HS-27A (cell line): ENCODE data around the gene C5orf63.
"Not testable (repeated sequence)": the region's sequence is repeated elsewhere in the genome, so short reads cannot be mapped to it uniquely, and the experiment has no call there.

Experiments
- DNase-seq: peaks from one replicate; pipeline ENCODE4 v3.0.0-alpha.2; 2012; ENCODE audit warnings: low read depth, missing footprints

The C5orf63 gene

DNA sequence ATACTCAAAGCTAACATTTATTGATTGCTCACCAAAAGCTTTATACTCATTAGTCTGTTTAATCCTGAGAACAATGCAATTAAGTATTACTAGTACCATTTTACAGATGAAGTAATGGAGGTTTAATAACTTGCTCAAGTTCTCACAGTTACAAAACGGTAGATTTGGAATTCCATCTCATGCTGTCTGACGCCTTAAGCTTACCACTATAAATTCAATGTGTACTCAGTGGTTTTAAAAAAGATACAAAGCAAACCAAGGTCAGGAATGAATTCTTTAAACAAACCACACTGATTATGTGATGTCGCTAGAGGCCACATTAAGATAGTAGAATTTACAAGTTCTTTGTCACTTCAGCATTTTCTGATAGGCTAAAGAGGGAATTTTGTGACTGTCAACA, 1.2 kb upstream of the C5orf63 start:
- no peak for DNase-seq

- no peak for DNase-seq
Measured at GRCh38 chr5:127070243-127070642, 3.1 kb downstream of the C5orf63 start.

DNA sequence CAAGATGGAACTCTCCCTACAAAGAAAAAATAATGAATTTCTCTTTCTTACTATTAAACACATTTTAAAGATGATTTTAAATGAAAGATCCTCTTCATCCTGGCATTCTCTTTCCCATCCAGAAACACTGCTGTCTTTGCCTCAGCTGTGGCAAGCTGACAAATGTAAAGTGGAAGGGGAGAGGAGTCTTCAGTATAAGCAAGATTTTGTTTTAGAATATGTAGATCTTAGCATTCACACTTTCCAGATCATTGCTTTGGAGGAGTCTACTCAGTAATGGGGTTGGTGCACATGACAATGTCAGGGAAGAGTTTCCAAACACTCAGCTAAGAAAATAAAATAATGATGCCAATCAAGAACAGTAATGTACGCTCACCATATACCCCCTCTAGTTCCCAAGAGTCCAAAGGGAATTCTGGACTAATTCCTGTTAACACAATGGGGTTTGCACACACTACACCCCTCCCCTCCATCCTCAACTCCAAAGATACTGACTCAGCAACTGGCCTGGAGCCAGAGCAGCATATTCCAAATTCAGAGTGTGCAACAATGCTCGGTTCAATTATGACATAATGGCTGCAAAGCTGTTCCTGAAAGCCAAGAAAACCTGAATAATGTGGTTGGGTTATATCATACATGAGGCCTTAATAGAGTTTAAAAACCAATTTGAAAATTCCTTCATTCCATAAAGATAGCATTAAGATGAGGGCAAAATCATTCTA, 4.6 kb downstream of the C5orf63 start:
- no peak for DNase-seq

DNA sequence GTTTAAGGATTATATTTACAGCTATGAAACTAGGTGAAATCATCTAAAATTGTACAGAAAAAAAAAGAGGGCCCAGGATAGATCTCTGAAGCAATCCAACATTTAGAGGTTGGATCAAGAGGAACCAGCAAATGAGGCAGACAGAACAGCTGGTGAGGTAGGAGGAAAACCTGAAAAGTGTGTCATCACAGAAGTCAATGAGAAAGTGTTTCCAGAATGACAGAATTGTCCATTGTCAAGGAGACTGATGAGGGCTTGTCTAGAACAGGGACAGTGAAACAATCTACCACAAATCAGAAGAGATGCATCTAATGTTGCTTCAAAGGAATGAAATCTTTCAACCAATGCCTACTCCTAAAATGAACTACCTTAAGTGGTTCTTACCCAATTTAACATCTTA, 6.6 kb downstream of the C5orf63 start:
- DNase-seq, result no peak

- DNase-seq, result no peak
Measured at GRCh38 chr5:127064253-127064840, 9.0 kb downstream of the C5orf63 start.

GRCh38 chr5:127063257-127063913, 9.9 kb downstream of the C5orf63 start:
- no peak for DNase-seq

- no peak for DNase-seq
Measured at GRCh38 chr5:127061956-127062355, 11.3 kb downstream of the C5orf63 start.

GRCh38 chr5:127061537-127061936, 11.8 kb downstream of the C5orf63 start:
- no peak for DNase-seq

GRCh38 chr5:127060470-127060985, 12.8 kb downstream of the C5orf63 start:
- no peak for DNase-seq

DNA sequence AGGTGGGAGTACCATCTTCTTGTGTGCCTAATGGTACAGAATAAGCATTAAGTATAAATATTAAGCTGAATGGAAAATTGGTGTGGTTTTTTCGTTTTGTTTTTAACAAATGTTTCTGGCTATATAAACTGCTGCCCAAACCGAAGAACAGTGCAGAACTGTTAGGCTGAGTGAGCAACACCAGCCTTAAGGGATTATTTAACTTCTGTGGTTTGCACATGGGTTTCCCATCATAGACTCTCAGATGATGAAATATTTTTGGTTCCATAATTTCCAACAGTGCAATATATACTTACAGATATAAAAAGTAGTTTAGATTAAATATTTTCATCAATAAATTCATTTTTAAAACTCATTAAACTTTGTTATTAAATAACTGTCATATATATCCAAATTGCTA, 16.4 kb downstream of the C5orf63 start:
- no peak for DNase-seq

DNA sequence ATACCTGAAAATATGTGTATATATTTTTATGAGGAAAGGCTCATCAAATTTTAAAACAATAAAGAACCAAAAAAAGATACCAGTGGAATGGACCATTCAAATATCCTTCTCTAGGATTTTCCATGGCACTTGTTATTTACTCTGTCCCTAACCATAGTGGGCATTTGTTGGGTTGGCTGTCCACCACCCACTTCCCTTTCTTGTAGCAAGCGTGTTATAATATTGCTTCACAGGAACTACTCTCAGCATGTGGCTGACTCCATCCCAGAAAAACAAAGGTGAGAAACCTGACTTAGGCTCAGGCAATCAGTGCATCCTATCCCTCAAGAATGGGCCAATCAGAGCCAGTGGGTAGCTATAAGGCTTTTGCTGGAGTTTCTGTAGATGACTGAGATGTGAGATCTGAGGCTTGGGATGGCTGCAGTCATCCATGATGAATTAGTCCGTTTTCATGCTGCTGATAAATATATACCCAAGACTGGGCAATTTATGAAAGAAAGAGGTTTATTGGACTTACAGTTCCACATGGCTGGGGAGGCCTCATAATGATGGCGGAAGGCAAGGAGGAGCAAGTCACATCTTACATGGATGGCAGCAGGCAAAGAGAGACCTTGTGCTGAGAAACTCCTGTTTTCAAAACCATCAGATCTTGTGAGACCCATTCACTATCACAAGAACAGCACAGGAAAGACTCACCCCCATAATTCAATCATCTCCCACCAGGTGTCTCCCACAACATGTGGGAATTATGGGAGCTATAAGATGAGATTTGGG, 17.2 kb downstream of the C5orf63 start:
- DNase-seq, result no peak

DNA sequence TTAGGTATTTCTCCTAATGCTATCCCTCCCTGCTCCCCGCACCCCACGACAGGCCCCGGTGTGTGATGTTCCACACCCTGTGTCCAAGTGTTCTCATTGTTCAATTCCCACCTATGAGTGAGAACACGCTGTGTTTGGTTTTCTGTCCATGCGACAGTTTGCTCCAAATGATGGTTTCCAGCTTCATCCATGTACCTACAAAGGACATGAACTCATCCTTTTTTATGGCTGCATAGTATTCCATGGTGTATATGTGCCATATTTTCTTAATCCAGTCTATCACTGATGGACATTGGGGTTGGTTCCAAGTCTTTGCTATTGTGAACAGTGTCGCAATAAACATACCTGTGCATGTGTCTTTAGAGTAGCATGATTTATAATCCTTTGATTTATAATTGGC, 19.8 kb downstream of the C5orf63 start:
- DNase-seq, result not testable (repeated sequence)

- DNase-seq, result no peak
Measured at GRCh38 chr5:127053049-127053448, 20.3 kb downstream of the C5orf63 start.

DNA sequence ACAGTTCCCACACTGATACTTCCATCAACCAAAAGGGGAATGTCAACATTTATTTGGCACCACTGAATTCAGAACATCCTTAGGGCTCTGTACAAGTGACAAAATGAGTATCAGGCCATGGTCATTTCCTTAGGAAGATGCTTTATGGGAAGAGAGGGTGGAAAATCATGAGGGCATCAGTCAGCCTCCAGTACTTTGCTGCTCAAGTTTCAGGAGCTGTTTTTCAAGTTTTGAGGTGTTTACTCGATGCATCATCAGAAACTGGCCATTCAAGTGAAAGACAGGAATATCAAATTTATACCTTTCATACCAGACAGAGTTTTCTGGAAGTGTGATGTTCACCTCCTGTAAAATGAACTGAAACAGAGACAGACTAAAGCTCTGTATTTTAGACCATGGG, 21.7 kb downstream of the C5orf63 start:
- DNase-seq, result no peak

DNA sequence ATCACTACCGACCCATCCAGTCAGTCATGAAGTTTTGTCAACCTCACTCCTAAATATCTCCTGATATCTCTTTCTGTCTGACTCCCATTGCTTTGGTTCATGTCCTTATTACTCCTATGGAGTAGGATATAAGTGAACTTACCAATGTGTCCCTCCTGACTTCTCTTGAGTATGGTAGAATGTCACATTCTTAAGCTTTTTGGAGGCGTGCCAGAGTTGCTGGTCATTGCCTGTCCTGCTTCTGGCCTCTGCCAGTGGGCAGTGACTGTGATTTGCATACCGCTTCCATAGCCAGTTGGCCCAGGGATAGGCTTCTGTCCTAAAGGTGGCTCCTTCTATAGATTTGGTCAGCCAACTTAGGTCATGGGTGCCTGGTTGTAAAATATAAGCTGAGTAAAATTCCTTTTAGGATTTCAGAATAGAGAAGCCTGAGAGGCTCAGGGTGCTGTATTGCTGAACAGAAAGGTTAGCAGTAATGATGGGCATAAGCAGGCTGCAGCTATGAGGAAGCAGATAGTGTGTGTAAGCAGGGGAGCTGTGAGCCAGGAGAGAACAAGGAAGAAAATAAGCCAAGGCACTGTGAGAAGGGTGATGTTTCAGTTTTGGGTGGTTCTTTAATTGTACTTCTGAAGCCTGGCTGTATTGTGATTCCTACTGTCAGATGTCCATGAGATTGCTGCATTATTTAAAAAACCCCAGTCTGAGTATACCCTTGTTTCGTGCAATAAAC, 26.8 kb downstream of the C5orf63 start:
- no peak for DNase-seq

DNA sequence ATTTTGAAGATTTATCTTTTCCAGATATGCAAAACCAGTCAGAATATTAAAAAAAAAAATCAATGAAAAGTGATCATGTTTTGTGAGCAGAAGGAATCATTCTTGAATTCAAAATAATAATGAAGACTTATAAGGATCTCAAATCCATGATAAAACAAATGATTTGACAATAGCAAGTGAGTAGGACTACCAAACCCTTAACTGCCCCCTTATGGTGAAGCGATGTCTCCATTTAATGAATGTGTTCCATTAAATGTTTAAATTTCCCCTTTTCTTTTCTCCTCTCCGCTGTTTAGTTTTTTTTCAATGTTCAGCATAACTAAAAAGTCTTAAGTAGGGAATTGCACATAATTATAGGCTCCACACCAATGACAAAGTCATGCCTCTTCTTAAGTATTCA, 30.7 kb downstream of the C5orf63 start:
- DNase-seq, result no peak

DNA sequence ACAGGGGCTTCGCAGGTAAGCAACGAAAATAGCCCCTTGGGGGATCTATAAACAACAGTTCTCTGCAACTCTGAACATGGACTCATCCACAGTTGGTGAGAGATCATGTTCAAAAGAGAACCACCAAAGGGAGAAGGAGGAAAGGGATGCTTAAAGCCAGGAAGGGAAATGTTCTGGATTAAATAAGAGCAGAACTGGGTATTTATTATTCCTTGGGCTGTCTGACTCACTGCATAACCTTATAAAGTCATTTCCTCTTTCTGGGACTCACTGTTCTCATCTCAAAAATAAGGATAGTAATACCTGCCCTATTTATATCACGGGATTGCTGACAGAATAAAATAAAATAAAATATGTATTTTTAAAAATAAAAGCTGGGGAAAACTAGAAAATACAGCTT, 31.7 kb downstream of the C5orf63 start:
- DNase-seq, result no peak

DNA sequence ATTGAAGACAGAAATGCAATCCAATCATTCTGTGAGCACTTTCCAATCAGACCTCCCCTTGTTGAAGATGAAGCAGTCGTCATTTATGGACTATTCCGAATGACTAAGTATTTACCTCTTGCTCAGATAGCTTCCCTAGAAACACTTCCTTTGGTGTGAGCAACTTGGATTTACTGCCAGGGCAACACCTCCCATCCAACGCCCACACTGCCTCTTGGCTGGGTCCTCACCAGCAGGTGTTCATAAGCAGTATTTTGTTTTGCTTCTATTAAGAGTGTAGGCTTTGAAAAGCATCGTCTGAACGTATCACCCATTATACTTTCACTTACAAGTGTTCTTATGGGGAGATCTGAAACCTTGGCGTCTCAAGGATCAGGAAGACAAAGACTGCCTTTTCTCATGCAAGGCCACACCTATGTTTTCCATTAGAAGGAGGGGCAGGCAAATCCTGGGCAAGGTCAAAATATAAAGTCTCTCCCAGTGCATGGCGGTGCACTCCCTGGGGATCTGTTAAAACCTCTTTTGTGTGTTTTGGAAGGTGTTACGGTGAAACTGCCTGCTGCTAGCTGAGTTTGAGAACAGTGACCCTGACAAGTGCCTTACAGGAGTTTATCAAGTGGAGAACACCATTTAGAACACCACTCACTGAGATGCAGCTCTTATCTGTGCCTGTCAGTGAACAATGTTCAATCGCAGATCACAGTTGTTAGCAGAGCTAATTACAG, 32.3 kb downstream of the C5orf63 start:
- DNase-seq, result no peak

GRCh38 chr5:127038550-127038949, 34.8 kb downstream of the C5orf63 start:
- DNase-seq, result no peak

DNA sequence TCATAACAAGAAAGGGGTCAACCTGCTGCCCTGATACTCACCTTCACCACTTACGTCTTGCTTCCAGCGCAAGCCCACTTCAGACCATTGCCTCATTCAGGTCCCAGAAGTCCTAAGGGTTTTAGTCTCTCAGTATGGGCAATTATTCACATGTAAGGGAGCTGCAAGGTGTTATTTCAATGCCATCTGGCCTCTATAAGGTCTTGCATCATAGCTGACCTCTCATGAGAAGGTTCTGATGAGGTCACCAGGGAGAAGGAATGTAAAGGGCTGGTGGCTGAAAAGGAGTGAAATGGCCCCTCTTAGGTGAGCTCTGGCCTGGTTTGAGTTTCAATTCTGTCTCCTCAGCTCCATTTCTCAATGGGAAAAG, 41.5 kb downstream of the C5orf63 start:
- DNase-seq, result no peak
